HG03175 (cell line): ENCODE results near the gene DGKH.
"Not testable (repeated sequence)": the region's sequence is repeated elsewhere in the genome, so short reads cannot be mapped to it uniquely, and the experiment has no call there.

Source experiments
- ATAC-seq: cut with Tn5 transposase; IDR thresholded peaks from one replicate; pipeline ENCODE4 v1.9.1; 2021; ENCODE audit warnings: mild to moderate bottlenecking, moderate library complexity; ENCODE audit not compliant: unreplicated experiment

Gene DGKH

GRCh38 chr13:42219051-42219450 lies 170.6 kb downstream of the DGKH start:
- ATAC-seq = no peak

- no peak for ATAC-seq
These were observed 171.4 kb downstream of the DGKH start for GRCh38 chr13:42219876-42220275.

- no peak for ATAC-seq
These were observed 172.8 kb downstream of the DGKH start for GRCh38 chr13:42221121-42221765.

- ATAC-seq = no peak
These were observed 175.2 kb downstream of the DGKH start for GRCh38 chr13:42223681-42224080.

- no peak for ATAC-seq
These were observed 176.6 kb downstream of the DGKH start for GRCh38 chr13:42225051-42225450.

- ATAC-seq = not testable (repeated sequence)
These were observed 178.3 kb downstream of the DGKH start for GRCh38 chr13:42226759-42227158.

- ATAC-seq = no peak
These were observed 180.1 kb downstream of the DGKH start for GRCh38 chr13:42228527-42228926.

- ATAC-seq = no peak
These were observed 180.8 kb downstream of the DGKH start for GRCh38 chr13:42229287-42229686.

- no peak for ATAC-seq
These were observed 184.2 kb downstream of the DGKH start for GRCh38 chr13:42232671-42233070.

GRCh38 chr13:42233726-42234125 lies 185.3 kb downstream of the DGKH start:
- no peak for ATAC-seq

- ATAC-seq = no peak
These were observed 190.7 kb downstream of the DGKH start for GRCh38 chr13:42239161-42239560.

GRCh38 chr13:42239644-42240043 lies 191.2 kb downstream of the DGKH start:
- ATAC-seq = no peak

- ATAC-seq = no peak
These were observed 198.1 kb downstream of the DGKH start for GRCh38 chr13:42246541-42246940.

- no peak for ATAC-seq
These were observed 199.4 kb downstream of the DGKH start for GRCh38 chr13:42247883-42248282.

- no peak for ATAC-seq
These were observed 207.4 kb downstream of the DGKH start for GRCh38 chr13:42255886-42256285.

- no peak for ATAC-seq
These were observed 210.3 kb downstream of the DGKH start for GRCh38 chr13:42258747-42259146.

GRCh38 chr13:42259515-42259914 lies 211.1 kb downstream of the DGKH start:
- no peak for ATAC-seq

- no peak for ATAC-seq
These were observed 212.6 kb downstream of the DGKH start for GRCh38 chr13:42260903-42261654.

GRCh38 chr13:42266473-42266872 lies 218.0 kb downstream of the DGKH start:
- no peak for ATAC-seq

GRCh38 chr13:42270160-42270856 lies 221.9 kb downstream of the DGKH start:
- ATAC-seq = no peak

GRCh38 chr13:42270857-42271215 lies 222.4 kb downstream of the DGKH start:
- ATAC-seq = no peak
